ENCODE measurements around the gene PCED1B.

PCED1B gene

DNA sequence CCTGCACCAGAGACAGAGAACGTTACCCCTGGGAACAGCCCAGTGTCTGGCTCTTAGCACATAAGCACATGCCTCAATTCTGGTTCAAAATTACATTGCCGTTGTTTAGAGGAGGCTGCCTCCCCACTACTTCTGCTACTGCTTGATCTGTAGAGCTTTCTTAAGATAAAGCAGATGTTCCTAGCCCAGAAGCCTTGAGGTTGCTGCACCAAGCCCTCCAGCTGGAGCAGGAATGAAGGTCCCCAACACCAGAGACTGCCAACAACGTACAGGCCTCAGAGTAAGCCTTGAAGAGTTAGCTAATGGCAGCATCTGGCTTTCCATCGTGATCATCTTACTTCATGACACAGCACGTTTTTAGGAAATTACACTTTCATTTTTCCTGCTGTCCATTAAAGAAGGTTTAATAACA, 35.1 kb downstream of the PCED1B start:
- in situ Hi-C loops (cut with HindIII; ENCODE audit: low sequenced_read_pairs): loop anchor here (25.0 kb wide), 1 partner anchor 98 kb away; no protein-coding TSS in a partner anchor

DNA sequence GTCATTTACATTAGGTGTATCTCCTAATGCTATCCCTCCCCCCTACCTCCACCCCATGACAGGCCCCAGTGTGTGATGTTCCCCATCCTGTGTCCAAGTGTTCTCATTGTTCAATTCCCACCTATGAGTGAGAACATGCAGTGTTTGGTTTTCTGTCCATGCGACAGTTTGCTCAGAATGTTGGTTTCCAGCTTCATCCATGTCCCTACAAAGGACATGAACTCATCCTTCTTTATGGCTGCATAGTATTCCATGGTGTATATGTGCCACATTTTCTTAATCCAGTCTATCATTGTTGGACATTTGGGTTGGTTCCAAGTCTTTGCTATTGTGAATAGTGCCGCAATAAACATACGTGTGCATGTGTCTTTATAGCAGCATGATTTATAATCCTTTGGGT, 37.9 kb downstream of the PCED1B start:
- in situ Hi-C loops (cut with HindIII; ENCODE audit: low sequenced_read_pairs): loop anchor here (25.0 kb wide), 1 partner anchor 95 kb away; no protein-coding TSS in a partner anchor

DNA sequence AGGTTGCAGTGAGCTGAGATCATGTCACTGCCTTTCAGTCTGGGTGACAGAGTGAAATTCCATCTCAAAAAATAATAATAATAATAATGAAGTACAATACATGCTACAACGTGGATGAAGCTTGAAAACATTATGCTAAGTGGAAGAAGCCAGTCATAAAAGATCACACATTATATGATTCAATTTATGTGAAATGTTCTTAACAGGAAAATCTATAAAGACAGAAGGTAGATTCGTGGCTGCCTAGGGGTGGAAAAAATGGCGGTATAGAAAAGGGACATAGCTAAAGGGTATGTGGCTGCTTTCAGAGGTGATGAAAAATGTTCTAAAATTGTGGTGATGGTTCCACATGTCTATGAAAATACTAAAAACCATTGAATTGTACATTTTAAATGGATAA, 41.3 kb downstream of the PCED1B start:
- in situ Hi-C loops (cut with HindIII; ENCODE audit: low sequenced_read_pairs): loop anchor here (25.0 kb wide), 1 partner anchor 92 kb away; no protein-coding TSS in a partner anchor

DNA sequence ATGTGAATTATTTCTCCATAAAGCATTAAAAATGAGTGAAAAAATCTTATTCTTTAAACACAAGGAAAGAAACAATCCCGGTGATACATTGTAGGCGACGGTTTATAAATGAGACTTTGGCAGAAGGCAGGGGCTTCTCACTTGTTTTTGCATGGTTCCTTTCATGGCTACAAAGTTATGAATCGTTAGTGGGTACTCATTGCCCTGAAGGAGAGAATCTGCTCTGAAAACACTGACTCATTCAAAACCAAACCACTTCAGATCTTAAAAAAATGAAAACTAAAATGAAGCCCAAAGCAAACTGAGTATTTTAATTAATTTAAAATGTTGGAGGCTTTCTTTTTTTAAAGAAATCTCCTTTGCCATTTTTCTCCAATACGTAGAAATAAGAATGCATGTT, 41.7 kb downstream of the PCED1B start:
- in situ Hi-C loops (cut with HindIII; ENCODE audit: low sequenced_read_pairs): loop anchor here (25.0 kb wide), 1 partner anchor 91 kb away; no protein-coding TSS in a partner anchor

DNA sequence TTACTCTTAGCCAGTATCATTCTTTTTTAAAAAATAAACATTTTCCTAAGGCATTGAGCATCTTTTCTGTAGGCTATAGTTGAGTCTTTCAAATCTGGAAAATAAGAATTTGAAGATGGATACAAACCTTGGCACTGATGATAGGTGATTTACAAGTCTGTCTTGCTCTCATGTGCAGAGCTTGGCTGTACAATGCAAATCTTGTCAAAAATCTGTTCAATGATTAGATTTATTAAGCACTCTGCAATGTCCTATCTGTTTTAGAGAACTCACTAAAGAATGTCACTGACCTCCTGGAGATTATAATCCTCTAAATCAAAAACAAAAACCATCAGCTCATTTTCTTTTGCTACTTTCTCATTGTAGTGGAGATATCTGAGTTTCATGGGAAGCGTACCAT, 43.2 kb downstream of the PCED1B start:
- in situ Hi-C loops (cut with HindIII; ENCODE audit: low sequenced_read_pairs): loop anchor here (25.0 kb wide), 1 partner anchor 90 kb away; no protein-coding TSS in a partner anchor

DNA sequence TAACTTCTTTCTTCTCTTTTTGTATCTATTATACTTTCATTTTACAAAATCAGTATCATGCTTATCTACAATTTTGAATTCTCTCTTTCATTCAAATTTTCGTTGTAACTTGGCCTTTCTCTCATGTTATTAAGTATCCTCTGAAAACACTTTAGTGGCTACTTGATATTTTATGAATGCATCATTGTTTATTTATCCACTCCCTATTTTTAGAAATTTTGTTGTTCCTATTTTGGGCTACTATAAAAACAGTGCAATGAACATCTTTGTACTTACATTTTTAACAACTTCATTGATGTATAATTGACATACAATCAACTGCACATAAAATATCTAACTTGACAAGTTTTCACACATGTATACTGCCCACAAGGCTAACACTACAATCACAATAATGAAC, 44.3 kb downstream of the PCED1B start:
- in situ Hi-C loops (cut with HindIII; ENCODE audit: low sequenced_read_pairs): loop anchor here (25.0 kb wide), 1 partner anchor 89 kb away; no protein-coding TSS in a partner anchor

DNA sequence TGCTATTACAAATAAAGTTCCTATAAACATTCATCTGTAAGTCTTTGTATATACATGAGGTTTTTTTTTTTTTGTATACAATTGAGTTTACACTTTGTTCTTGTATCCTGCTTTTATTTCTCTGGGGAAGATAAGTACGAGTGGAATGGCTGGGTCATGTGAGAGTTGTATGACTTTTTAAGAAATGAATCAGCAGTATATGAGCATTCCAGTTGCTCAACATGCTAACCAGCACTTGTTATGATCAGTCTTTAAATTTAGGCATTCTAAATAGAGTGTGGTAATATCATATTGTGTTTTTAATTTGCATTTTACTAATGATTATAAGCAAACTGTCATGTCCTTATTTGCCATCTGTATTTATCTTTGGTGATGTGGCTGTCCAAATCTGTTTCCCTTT, 45.0 kb downstream of the PCED1B start:
- in situ Hi-C loops (cut with HindIII; ENCODE audit: low sequenced_read_pairs): loop anchor here (25.0 kb wide), 1 partner anchor 88 kb away; no protein-coding TSS in a partner anchor

DNA sequence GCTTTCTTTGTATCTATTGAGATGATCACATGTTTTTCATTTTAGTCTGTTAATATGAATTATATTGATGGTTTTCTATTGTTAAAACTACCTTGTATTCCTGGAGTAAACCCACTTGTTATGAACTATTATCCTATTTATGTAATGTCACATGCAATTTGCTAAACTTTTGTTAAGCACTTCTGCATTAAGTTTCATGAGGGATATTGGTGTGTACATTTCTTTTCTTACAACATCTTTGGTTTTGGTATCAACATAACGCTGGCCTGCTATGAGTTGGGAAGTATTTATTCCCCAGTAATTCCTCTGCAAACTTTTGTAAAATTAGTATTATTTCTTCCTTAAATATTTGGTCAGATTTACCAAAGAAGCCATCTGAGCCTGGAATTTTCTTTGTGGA, 46.8 kb downstream of the PCED1B start:
- in situ Hi-C loops (cut with HindIII; ENCODE audit: low sequenced_read_pairs): no loop called here

DNA sequence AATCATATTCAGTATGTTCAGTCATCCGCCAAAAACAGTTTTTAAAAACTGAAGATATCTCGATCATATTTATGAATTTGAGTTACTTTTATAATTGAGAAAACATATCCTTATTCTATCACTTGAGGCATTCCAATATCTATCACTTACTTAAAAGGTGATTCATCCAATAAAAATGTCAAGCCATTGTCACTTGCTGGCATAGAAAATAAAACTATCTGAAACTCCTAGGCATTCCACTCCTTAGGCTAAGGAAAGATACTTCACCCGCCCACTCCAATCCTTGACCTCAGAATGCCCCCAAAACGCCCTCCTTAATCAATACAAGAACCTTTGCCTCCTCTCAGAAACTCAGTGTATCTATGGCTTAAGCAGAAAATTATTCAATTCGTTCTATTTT, 51.6 kb downstream of the PCED1B start:
- in situ Hi-C loops (cut with HindIII; ENCODE audit: low sequenced_read_pairs): no loop called here

DNA sequence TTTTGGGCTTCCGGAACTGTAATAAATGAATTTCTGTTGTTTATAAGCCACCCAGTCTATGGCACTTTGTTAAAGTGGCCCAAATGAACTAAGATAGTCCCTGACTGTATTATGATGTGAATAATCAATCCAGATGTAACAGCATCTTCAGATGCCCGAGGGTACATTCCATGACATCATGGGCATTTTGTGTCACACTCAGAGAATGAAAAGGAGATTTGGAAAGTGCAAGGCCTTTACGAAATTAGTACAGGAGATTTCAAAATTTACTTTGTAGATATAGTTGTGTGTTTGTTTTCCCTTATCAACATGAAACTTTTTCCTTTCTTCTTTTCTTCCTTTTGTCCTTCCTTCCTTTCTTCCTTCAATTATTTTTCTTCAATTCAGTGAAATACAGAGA, 54.6 kb downstream of the PCED1B start:
- in situ Hi-C loops (cut with HindIII; ENCODE audit: low sequenced_read_pairs): no loop called here

DNA sequence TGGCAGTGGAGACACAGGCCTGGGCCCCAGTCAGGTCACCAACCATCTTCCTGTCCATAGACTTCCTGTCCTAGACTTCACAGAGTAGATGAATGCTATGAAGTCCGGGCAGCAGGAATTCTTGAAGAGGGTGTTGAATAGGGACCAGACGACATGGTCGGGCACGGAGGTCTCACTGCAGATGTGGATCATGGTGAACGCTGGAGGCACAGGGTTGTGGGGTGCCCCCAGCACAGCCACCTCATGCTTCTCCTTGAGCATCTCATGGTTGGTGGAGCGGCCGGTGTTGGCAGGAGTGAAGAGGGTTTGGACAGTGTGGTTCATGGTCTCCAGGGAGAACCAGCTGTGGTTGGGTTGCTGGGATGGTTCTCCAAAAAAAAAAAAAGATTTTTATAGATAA, 56.2 kb downstream of the PCED1B start:
- in situ Hi-C loops (cut with HindIII; ENCODE audit: low sequenced_read_pairs): no loop called here

DNA sequence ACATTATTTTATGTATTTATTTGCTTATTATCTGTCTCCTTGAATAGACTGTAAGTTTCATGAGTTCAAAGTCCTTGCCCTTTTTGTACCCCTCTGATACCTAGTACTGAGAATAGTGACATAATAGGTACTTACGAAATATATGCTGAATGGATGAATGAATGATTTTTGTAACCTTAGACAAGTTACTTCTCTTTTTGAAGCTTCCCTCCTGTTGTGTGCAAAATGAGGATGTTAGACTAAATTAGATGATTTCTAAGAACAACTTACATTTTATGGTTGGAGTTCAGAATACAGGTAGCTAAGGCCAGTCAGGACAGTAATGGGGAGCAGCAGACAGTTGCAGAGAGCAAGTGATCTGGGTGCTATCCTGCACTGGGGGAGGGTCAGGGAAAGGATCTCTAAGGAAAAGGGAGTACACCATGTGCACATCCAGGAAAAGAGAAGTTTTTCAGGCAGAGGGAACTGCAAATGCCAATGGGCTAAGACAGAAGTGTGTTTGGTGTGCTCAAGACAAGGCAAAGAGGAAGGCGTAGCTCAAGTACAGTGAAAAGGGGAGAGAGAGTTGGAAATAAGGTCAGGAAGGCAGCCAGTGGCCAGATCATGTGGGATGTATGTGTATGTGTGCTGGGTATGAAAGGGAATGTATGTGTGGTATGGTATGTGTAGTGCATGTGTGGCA, 59.7 kb downstream of the PCED1B start:
- in situ Hi-C loops (cut with HindIII; ENCODE audit: low sequenced_read_pairs): no loop called here

DNA sequence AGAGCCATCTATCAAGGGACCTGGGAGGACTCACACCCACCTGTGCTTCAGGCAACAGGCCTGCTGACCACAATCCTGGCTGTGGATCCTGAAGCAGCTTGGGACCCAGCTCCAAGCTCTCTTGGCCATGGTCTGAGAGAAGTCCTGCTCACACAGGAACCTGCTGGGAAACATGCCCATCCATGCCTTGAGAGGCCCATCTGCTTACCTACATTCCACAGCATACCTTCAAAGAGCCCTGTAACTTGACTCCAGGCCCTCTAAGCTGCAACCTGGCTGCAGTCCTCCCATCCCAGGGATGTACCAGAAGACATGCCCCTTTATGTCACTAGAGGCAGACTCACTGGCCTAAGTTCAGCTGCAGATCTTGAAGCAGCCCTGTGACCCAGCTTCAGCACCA, 62.0 kb downstream of the PCED1B start:
- in situ Hi-C loops (cut with HindIII; ENCODE audit: low sequenced_read_pairs): no loop called here

DNA sequence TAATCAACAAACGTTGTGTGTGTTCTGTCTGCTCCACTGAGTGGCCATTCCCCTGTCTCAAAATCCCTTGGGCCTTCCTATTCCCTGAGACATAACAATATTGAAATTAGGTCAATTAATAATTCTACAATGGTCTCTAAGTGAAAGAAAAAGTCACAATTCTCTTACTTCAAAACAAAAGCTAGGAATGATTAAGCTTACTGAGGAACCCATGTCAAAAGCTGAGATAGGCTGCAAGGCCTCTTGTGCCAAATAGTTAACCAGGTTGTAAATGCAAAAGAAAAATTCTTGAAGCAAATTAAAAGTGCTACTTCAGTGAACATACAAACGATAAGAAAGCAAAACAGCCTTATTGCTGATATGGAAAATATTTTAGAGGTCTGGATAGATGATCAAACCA, 65.3 kb downstream of the PCED1B start:
- in situ Hi-C loops (cut with HindIII; ENCODE audit: low sequenced_read_pairs): no loop called here

DNA sequence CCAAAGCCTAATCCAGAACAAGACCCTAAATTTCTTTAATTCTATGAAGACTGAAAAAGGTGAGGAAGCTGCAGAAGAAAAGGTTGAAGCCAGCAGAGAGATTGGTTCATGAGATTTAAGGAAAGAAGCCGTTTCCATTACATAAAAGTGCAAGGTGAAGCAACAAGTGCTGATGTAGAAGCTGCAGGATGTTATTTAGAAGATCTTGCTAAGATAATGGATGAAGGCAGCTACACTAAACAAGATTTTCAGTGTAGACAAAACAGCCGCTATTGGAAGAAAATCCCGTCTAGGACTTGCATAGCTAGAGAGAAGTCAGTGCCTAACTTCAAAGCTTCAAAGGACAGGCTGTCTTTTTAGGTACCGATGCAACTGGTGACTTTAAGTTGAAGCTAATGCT, 65.8 kb downstream of the PCED1B start:
- in situ Hi-C loops (cut with HindIII; ENCODE audit: low sequenced_read_pairs): no loop called here

DNA sequence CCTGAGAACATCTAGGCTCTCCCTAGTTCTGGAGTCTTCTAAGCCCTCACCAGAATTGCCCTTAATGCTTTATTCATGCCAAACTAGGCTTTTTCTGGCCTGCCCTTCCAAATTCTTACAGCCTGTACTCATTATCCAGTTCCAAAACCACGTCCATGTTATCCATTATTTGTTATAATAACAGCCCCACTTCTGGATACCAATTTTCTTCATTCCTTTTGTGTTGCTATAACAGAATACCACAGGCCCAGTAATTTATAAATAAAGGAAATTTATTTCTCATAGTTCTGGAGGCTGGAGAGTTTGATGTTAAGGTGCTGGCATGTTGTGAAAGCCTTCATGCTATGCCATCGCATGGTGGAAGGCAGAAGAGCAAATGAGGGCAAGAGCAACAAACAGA, 68.3 kb downstream of the PCED1B start:
- in situ Hi-C loops (cut with HindIII; ENCODE audit: low sequenced_read_pairs): no loop called here

DNA sequence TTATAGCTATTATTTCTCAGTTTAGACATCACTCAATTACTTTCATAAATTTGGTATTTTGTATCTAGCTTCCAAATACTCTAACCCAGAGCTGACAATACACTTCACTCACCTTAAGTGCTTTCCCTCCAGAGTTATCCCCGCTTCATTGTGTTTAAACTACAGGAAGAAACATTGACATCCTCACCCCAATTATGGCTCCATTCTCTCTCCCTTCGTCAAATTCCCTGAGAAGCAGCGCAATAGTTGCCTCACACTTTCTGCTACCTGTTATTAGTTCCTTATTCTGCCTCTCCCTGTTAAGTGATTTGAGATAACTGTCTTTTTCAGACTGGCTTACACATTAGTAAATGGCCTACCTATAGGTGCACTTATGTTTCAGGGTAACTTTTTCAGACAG, 69.7 kb downstream of the PCED1B start:
- in situ Hi-C loops (cut with HindIII; ENCODE audit: low sequenced_read_pairs): no loop called here

DNA sequence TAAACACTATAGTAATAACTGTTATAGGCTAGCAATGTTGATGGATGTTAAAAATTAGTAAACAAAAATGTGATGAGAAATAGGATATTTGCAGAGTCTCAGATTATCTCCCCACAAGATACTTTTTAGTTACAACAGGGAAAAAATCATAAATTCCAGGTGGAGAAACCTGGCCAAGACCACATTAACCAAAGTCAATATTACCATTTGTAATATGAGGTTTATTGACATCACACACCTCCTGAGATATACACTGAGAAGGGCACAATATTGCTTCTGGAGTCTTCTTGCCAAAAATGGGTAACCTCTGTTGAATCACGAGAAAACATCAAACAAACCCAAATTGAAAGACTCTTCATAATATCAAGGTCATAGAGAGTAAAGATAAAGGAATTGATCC, 72.7 kb downstream of the PCED1B start:
- in situ Hi-C loops (cut with HindIII; ENCODE audit: low sequenced_read_pairs): no loop called here

DNA sequence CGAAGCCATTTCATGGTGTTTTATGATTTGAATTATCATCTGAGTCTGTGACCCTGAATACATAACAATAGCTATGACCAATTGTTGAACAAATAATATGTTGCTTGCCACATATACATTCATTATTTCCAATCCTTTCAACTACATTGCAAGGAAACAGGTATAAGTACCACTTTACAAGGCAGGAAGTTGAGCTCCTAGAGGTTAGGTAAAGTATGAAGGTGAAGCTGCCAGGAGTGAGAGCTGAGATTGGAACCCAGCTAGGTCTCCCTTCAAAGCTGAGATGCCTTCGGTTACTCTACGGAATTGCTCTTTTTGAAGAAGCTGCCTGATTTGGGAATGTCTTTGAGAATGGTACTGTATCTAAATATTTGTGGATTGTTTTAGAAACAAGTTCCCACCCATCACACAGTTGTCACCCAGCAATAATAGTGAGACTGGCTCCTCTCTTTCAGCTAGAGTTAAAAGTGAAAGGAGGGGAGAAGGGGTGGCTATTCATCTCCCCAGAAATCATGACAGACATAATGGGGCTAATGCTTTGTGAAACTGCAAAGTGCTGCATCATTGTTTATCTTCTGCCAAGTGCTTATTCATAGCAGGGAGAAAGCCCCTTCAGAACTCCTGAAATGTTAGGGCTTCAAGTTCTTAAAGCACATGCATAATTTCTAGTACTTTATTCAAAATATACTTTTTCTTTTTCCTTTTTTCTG, 76.2 kb downstream of the PCED1B start:
- in situ Hi-C loops (cut with HindIII; ENCODE audit: low sequenced_read_pairs): no loop called here

DNA sequence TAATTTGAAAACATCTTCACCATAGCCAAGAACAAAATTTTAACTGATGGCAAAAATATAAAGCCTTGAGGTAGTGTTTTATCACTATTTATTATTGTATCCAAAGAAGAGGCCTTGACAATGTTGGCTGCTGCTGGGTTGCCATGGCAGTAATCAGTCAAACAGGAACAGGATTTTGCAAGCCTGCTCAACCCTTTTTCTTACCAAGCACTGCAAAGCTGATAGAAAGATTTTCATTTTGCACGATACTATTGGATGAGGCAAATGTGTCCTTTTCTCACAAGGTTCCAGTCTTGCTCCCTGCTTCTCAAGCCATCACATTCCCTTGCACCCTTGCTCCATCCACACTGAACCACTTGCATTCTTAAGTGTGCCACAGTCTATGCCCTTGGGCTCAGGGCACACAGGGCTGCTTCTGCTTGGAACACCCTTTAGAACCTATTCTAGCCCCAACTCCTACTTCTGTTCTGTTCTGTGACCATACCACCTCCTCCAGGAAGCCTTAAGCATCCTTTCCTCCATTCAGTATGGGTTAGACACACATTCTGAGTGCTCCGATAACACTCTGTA, 76.8 kb downstream of the PCED1B start:
- in situ Hi-C loops (cut with HindIII; ENCODE audit: low sequenced_read_pairs): no loop called here

DNA sequence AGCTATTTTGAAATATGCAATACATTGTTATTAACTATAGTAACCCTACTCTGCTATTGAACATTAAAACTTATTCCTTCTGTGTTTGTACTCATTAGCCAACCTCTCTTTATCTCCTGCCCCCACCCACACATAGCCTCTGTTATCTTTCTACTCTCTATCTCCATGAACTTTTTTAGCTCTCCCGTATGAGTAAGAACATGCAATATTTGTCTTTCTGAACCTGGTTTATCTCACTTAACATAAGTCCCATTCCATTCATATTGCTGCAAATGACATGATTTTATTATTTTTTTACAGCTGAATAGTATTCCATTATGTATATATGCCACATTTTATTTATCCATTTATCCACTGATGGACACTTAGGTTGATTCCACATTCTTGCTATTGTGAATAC, 79.4 kb downstream of the PCED1B start:
- in situ Hi-C loops (cut with HindIII; ENCODE audit: low sequenced_read_pairs): no loop called here

DNA sequence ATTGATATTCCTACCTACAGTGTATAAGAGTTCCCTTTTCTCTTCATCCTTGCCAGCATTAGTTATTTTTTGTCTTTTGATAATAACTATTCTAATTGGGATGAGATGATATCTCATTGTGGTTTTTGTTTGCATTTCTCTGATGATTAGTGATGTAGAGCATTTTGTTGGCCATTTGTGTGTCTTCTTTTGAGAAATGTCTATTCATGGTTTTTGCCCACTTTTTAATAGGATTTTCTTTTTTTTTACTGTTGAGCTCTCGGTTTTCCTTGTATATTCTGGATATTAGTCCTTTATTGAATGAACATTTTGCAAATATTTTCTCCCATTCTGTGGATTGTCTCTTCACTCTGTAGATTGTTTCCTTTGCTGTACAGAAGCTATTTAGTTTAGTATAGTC, 79.9 kb downstream of the PCED1B start:
- in situ Hi-C loops (cut with HindIII; ENCODE audit: low sequenced_read_pairs): no loop called here
